ENCODE results near the gene NOD2. TPM values are rescaled to one million over a fixed set of nuclear protein-coding genes. Genes with fewer than 3 reads are reported as not detected.
A peak's percentile ranks its signal among the peaks of the same experiment; 100 is the strongest.

The NOD2 gene
- total RNA-seq, 1 donor from 2014 or later, result 0.12 TPM

DNA sequence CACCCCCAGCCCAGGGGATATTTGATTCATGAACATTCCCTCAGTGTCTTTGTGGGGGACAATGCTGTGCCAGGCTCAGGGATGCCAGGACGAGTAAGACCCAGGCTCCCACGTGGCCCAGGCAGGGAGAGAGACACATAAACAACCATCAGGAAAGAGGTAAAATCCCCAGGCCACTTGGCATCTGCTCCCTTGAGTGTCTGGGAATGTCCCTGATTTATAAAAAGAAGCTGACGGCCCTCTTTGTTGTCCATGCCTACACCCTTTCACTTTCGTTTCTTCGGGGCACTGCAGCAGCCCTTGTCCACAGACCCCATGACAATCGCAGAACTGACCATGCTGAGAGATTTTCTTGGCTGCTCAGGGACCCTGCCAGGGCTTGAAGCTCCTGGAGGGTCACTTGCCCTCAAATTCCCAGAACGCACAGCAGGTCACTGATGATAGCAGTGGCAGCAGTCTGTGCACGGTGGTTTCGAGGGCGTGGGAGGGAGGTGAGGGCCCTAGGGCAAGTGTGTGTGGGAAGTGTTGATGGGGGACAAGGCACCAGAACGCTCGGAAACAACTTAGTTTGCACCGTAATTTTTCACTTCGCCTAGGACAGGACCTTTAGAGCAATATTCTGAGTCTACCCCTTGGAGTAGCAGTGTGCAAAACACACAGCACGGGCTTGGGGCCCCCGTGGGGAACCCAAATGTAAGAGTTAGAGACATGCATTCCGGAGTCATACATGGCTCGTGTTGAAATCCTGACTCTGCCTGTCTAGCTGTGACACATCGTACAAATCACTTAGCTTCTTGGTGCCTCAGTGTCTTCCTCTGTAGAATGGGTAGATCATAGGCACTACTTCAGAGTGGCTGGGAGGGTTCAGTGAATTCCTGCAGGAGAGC is 4.7 kb downstream of the NOD2 start:
- H3K4me3 ChIP-seq (ENCODE audit: low read depth, low read length), result peak overlapping the region; percentile 45
- DNase-seq (ENCODE audit: low read depth), result peak; percentile 54
- TF ChIP-seq, protein P1, sequence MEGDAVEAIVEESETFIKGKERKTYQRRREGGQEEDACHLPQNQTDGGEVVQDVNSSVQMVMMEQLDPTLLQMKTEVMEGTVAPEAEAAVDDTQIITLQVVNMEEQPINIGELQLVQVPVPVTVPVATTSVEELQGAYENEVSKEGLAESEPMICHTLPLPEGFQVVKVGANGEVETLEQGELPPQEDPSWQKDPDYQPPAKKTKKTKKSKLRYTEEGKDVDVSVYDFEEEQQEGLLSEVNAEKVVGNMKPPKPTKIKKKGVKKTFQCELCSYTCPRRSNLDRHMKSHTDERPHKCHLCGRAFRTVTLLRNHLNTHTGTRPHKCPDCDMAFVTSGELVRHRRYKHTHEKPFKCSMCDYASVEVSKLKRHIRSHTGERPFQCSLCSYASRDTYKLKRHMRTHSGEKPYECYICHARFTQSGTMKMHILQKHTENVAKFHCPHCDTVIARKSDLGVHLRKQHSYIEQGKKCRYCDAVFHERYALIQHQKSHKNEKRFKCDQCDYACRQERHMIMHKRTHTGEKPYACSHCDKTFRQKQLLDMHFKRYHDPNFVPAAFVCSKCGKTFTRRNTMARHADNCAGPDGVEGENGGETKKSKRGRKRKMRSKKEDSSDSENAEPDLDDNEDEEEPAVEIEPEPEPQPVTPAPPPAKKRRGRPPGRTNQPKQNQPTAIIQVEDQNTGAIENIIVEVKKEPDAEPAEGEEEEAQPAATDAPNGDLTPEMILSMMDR (conservative IDR thresholded peaks at IDR 0.05; ENCODE audit: low read depth, low read length), result no peak

DNA sequence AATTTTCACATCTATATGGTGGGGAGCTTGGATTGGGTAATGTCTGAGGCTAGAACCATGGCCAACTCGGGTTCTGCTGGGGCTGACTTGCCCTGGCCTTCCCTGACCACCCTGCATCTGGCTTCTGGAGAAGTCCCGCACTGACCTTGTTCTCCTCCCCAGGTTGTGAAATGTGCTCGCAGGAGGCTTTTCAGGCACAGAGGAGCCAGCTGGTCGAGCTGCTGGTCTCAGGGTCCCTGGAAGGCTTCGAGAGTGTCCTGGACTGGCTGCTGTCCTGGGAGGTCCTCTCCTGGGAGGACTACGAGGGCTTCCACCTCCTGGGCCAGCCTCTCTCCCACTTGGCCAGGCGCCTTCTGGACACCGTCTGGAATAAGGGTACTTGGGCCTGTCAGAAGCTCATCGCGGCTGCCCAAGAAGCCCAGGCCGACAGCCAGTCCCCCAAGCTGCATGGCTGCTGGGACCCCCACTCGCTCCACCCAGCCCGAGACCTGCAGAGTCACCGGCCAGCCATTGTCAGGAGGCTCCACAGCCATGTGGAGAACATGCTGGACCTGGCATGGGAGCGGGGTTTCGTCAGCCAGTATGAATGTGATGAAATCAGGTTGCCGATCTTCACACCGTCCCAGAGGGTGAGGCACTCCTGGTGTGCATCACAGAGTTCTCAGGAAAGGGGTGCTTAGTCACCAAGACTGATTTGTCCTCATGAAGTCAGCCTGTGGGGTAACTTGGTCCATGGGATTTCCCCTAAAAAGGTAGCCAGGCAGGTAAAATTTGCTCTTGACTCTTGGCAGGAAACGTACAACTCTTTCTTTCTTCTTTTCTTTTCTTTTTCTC is 6.1 kb downstream of the NOD2 start:
- H3K4me3 ChIP-seq (ENCODE audit: low read depth, low read length), result no peak overlapping the region
- TF ChIP-seq, protein P1 (conservative IDR thresholded peaks at IDR 0.05; ENCODE audit: low read depth, low read length), result no peak
- no peak for DNase-seq (ENCODE audit: low read depth)

DNA sequence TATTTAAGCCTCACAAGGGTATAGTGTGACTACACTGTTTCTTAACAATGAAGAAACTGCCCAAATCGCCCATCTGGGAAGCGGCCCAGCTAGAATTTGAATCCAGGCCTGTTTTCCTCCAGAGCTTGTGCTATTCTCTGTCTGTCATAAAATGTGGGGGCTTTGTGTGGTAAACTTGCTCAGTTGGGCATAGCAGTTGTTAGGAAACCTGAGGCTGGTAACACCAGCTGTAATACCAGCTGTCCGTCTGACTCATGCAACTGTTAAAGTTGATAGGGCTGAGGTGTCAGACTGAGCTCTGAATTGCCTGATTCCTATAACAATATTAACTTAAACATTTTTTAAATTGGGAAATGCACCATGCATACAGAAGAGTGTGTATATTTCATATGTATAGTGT is 9.3 kb downstream of the NOD2 start:
- no peak overlapping the region for H3K4me3 ChIP-seq (ENCODE audit: low read depth, low read length)
- DNase-seq (ENCODE audit: low read depth), result no peak
- TF ChIP-seq, protein P1 (conservative IDR thresholded peaks at IDR 0.05; ENCODE audit: low read depth, low read length), result no peak

DNA sequence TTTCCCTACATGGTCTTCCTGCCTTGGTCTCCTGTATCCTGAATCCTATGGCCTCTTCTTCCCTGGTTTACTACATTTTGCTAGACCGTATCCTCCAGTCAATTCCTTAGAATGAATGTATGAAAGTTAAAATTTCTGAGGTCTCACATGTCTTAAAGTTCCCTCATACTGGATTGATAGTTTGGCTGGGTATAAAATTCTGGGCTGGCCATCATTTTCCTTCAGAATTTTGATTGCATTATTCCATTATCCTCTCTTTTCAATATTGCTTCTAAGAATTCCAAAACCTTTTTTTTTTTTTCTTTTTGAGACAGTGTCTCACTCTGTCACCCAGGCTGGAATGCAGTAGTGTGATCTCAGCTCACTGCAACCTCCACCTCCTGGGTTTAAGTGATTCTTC is 10.8 kb downstream of the NOD2 start:
- TF ChIP-seq, protein P1 (conservative IDR thresholded peaks at IDR 0.05; ENCODE audit: low read depth, low read length), result no peak
- H3K4me3 ChIP-seq (ENCODE audit: low read depth, low read length), result no peak overlapping the region
- no peak for DNase-seq (ENCODE audit: low read depth)

DNA sequence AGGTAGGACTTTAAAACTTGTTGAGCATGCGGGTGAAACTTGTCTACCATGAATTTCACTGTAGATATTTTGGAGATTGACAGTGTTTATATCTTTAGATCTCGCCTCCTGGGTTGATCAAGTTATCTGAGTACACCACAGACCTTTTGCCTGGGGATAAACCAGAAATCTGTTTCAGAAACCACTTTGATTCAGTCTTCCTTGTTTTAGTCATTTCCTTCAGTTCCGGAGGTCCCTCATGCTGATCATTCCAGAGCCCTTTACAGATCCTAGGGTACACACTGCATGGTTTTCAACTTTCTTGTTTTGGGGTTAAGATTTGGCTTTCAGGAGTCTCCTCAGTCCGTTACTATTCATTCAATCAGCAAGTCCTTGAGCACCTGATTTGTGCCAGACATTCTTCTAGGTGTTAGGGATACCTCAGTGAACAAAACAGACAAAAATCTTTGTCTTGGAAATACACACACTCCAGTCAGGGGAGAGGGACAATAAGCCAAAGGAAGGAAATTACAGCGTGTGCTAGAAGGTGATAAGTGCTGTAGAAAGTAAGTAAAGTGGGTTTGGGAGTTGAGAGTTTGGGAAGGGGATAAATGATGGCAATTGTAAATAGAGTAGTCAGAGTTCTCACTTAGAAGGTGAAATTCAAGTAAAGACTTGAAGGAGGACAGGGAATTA is 12.2 kb downstream of the NOD2 start:
- no peak overlapping the region for H3K4me3 ChIP-seq (ENCODE audit: low read depth, low read length)
- no peak for DNase-seq (ENCODE audit: low read depth)
- TF ChIP-seq, protein P1 (conservative IDR thresholded peaks at IDR 0.05; ENCODE audit: low read depth, low read length), result no peak

DNA sequence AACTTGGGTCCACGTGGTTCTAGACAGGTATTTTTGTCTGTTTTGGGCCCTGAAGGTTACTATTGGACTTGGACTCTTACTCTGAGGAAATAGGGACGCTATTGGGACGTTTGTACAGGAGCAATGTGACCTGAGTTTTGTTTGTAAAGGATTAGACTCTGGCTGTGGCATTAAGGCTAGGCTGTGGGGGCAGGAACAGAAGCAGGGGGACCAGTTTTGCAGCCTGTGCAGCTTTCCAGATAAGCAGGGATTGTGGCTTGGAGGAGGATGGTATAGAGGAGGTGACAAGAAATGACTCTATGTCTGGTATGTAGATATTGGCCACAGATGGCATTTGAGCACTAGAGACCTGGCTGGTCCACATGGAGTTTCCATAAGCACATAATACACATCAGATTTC is 12.8 kb downstream of the NOD2 start:
- H3K4me3 ChIP-seq (ENCODE audit: low read depth, low read length), result no peak overlapping the region
- TF ChIP-seq, protein P1 (conservative IDR thresholded peaks at IDR 0.05; ENCODE audit: low read depth, low read length), result no peak
- no peak for DNase-seq (ENCODE audit: low read depth)
